Right renal cortex interstitium (tissue), 3 donors: Measurements from ENCODE around the gene MYO19. TPM values are rescaled to one million over a fixed set of nuclear protein-coding genes. Genes with fewer than 3 reads are reported as not detected.

Source experiments
- DNase-seq, 3 donors: peaks; one replicate each; pipeline ENCODE4 v3.0.0-alpha.2; 2013; ENCODE audit warnings: low read depth in 3 of 3, low spot score in 2 of 3
- polyA plus RNA-seq, 3 donors: library from polyadenylated mRNA; unstranded; fragments of 120-200 nt; gene quantifications; one replicate each; pipeline ENCODE4 v1.2.1, GENCODE V29; 2013; ENCODE audit not compliant: insufficient read length in 3 of 3

MYO19 gene, protein sequence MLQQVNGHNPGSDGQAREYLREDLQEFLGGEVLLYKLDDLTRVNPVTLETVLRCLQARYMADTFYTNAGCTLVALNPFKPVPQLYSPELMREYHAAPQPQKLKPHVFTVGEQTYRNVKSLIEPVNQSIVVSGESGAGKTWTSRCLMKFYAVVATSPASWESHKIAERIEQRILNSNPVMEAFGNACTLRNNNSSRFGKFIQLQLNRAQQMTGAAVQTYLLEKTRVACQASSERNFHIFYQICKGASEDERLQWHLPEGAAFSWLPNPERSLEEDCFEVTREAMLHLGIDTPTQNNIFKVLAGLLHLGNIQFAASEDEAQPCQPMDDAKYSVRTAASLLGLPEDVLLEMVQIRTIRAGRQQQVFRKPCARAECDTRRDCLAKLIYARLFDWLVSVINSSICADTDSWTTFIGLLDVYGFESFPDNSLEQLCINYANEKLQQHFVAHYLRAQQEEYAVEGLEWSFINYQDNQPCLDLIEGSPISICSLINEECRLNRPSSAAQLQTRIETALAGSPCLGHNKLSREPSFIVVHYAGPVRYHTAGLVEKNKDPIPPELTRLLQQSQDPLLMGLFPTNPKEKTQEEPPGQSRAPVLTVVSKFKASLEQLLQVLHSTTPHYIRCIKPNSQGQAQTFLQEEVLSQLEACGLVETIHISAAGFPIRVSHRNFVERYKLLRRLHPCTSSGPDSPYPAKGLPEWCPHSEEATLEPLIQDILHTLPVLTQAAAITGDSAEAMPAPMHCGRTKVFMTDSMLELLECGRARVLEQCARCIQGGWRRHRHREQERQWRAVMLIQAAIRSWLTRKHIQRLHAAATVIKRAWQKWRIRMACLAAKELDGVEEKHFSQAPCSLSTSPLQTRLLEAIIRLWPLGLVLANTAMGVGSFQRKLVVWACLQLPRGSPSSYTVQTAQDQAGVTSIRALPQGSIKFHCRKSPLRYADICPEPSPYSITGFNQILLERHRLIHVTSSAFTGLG
- 10 to 100 TPM; 33.7 to 34.9 (median 34.1) TPM for polyA plus RNA-seq

DNA sequence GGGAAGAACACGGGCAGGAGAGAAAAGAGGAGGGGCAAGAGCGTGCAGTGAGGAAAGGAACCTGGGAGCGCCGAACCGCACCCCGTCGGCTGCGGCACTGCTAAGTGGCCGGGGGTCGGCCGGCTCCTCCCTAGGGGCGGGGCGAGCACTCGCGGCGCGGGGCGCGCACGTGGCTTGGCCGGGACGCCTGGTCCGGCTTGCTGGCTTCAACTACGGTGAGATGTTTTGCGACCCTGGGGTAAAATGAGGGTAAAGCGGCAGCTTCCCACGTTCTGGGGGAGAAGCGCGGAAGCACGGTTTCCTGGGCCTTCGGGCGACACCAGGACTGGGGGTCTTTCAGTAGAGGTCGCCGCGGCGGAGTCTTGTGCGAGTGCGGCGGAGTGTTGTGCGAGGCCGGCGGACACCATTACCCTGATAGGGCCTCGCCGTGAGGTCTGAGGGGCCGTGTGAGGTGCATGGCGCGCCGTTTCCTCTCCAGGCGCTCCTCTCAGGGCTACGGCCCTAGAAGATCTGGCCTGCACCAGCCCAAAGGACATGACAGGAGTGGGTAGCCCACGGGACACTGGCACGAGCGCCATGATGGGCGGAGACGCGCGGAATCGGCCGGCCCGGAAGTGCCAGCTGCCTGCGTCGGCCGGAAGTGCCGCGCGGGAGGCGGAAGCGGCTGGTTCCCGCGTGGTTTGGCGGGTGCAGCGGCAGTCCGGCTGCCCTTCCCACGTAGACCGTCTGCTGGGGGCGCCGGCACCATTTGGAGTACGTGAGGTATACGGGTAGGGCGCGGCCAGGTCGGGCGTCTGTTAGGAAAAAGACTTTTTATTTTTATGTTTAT is at the start of gene MYO19, which contains the start of gene PIGW:
Gene MYO19, minus strand, starts transcription at position 29 of the 829 bp plus-strand sequence. CDS start 2,330 bp downstream, outside the sequence.
Gene PIGW, plus strand, starts transcription at position 148 of the 829 bp plus-strand sequence. CDS start 2,115 bp downstream, outside the sequence.
- DNase-seq, result peak; percentile 69 to 75 (median 72)

DNA sequence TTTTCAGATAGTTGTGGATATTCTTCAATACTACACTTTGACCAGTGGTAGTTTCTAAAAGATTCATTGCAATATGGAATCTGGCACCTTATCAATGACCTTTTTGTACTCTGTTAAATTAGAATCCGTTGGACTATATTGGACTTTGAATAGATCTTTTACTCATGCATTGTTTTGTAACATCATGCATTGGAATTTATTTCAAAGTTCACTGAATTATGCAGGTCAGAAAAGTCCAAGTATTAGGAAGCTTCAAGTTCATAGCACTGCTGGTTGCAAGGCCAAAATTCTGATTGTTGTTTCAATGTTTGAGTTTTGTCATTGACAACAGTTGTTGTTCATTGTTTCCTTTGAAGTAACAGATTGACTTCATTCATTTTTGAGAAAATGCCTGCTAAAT is 49.1 kb upstream of the MYO19 start:
- DNase-seq, result no peak

DNA sequence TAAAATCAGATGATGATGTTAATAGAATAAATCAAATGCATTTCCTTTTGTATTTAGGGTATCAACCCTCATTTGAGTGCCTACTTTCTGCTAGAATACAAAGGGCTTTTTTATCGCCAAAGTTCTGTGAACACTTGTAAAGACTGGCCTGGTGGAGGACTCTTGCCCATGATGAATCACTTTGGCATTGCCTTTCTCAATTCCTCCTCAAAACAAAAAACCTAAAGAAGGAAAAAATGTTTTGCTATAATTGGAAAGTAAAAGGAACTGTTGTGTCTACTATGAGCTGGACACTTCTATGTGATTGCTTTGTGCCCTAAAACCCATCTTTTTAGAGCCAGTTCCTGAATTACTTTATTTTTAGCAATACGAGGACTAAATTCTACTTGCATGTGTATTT is 44.0 kb upstream of the MYO19 start:
- no peak for DNase-seq

DNA sequence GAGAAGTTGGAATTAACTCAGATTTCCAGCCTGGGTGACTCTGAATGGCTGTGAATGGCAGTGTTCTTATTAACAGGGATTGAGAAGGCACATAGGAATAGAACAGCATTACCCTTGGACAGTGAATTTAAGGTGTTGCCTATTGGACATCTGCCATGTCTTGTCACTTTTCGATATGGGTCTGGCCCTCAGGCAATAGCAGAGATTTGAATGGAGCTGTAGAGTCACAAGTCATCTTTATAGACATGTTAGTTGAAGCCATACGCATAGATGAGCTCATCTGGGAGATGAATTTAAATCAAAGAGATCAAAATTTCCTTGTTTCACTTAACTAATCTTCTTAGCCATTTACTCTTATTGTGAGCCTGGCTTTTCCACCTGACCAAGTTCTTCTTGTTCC is 42.1 kb upstream of the MYO19 start:
- DNase-seq, result no peak

DNA sequence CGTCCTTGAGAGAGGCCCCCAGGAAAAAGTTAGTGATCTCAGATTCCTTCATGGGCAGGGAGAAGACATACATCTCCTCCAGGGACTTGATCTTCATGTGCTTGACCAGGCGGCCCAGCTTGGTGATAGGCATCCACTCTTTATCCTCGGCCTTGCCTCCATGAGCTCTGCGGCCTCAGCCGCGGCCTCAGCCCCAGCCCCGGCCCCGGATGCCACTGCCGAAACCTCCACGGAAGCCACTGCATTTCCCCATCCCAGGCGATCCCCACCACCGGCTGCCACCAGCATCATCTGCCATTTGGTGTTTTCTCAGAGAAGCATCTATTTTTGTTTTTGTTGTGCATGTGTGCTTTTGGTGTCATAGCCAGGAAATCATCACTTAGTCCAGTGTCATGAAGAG is 40.4 kb upstream of the MYO19 start:
- no peak for DNase-seq

DNA sequence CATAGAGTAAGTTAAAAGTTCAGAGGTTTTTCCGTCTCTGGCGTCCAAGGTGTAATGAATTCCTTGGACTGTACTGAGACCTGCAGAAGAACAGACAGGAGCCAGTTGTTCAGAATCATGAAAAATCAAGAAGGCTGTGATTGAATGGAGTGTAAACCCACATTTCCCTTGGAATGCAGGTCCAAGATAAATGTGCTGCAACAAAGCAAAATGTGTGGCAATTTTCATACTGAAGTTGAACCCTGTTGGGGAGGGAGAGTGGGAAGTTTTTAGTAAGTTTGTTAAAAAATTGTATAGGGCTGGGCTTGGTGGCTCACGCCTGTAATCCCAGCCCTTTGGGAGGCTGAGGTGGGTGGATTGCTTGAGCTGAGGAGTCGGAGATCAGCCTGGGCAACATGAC is 31.4 kb upstream of the MYO19 start:
- no peak for DNase-seq

DNA sequence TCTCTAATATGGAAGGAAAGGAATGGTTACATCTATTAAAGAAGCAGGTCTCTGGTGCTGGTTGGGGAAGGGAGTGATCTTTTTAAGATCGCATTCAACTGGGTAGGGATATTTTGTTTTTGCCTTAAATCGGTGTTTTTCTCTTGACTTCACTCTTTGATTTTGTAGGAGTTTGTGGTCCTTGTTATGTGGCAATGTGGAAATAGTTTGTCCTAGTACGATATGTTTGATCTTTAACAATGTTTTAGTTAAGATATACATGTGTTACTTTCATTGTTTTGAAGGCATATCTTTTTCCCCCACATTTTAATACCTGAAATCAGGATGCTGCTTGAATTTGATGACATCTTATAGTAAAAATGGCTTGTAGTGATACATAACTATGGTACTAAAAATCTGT is 18.8 kb upstream of the MYO19 start:
- DNase-seq, result no peak

DNA sequence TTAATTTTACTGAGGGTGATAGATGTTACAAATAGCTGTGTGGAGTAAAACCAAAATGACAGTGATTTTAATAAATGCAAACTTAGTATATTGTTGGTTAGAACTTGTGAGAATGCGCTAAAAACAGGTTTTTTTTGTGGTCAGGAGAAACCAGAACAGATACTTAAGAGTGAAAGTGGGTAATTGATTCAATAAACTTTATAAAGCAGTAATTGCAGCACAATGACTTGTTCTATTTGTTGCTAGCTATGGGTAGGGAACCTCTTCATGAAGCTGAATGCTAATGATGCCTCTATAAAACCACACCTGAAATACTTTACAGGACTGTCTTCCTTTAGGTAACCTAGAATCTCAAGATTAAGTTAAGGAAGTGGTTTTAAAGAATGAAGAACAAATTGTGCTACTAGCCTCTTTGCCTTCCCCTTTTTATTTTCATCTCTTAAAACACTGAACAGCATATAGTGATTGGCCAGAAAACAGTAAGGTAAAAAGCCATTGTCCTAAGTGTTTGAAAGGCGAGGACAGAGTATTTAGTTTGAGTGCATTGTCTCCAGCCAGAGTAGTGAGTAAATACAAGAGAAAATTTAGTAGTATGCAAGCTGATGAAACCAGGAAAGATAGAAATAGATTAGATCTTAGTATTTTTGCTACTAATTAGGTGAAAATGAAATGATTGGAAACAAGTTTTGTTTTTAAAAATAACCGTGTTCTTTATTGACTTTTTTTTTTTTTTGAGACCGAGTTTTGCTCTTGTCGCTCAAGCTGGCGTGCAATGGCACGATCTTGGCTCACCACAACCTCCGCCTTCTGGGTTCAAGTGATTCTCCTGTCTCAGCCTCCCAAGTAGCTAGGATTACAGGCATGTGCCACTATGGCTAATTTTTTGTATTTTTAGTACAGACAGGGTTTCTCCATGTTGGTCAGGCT is 16.1 kb upstream of the MYO19 start:
- DNase-seq, result no peak

DNA sequence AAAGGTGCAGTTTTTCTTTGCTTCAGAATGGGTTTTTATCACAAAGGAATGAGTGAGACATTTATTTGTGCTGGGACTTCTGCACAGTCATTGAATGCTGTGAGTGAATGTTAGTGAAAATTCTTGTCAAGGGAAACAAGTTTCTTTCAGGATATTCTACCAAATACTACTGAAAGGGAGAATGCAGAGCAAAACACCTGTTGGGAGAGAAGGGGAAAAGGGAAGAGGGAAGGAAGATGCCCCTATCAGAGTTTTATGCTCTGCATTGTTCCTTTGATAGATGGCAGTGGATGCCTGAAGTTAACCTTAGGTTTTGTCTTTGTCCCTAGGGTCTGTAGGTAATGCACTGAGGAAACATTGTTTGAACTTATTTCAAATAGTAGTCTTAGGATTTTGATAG is 13.1 kb upstream of the MYO19 start:
- no peak for DNase-seq

DNA sequence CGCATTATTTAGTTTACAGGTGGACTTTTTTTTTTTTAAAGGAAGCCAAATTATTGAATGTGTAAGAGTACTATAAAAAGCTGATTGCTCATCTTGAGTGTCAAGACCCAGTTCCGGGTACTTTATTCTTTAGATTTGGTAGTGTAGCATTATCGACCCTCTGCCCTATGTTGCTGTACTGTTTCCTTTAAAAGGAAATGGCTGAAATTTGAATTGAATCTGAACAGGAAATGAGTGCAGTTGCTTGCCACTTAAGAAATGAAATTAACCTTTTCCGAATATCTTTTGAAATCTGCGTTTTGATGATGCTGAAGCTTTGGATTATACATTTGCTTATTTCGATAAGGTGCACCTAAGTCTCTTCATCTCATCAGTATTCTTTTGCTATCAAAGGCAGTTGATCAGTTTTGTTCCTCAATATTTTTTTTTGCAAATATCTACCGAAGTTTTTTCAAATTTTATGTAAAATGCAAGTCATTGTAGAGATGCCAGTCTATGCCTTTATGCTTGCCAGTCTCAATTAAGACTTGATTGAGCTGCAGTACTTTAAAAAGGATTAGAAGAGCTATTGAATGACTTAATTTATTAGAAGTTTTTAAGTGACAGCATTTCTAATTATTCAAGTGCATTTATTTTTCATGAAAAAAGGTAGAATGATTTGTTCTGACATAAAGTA is 11.9 kb upstream of the MYO19 start:
- DNase-seq, result no peak

DNA sequence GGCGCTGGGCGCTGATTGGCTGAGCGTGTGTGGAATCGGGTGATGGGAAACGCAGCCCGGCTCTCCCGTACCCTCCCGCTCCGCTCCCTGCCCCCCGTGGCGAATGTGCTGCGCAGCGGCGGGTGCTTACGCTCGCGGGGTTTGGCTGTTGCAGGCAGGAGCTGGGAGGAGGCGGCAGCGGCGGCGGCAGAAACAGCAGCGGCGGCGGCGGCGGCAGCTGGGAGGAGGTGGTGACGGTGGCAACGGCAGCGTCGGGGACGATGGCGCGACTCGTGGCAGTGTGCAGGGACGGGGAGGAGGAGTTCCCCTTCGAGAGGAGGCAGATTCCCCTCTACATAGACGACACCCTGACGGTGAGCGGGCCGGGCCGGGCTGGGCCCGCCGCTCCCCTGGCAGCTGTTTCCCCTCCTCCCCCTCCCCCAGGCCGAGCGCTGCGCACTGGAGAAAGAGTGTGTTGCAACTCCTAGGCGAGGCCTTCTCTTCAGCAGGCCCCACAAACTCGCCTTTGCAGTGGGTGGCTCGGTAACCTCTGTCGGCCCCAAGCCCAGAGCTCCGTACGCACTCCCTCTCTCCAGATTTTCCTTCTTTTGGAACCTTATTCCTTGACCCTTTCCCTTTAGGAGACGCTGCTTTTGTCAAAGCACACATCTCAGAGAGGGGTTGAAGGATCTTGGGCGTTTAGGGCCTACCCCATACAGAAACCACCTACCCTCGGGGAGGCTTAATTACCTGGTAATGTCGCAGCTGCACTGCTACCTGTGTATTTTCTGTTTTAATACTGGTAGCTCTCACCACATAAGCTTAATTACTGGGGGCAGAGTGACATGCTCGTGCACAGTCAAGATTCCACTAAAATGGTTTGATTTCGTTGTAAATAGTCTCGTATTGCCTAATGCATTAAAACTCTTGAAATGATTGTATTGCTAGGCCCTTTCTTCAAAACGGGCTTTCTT is 11.1 kb upstream of the MYO19 start:
- DNase-seq, result peak; percentile 83 to 97 (median 93)

DNA sequence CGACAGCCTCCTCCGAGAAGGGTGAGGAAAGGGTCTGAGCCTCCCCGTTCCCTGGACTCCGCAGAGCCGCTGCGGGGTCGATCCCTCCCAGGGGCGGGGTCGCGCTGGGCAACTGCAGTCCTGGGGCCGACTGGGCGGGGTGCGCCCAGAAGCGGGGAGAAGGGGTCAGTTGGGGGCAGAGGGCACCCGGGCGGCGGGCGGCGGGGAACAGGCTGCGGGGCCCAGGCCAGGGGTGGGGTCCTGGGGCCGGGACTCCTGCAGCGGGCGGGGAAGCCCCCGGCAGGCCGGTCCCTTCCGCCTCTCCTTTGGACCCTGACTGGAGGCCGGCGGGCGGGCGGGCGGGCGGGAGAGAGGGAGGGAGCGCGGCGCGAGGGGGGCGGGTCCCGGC is 10.4 kb upstream of the MYO19 start:
- DNase-seq, result no peak

DNA sequence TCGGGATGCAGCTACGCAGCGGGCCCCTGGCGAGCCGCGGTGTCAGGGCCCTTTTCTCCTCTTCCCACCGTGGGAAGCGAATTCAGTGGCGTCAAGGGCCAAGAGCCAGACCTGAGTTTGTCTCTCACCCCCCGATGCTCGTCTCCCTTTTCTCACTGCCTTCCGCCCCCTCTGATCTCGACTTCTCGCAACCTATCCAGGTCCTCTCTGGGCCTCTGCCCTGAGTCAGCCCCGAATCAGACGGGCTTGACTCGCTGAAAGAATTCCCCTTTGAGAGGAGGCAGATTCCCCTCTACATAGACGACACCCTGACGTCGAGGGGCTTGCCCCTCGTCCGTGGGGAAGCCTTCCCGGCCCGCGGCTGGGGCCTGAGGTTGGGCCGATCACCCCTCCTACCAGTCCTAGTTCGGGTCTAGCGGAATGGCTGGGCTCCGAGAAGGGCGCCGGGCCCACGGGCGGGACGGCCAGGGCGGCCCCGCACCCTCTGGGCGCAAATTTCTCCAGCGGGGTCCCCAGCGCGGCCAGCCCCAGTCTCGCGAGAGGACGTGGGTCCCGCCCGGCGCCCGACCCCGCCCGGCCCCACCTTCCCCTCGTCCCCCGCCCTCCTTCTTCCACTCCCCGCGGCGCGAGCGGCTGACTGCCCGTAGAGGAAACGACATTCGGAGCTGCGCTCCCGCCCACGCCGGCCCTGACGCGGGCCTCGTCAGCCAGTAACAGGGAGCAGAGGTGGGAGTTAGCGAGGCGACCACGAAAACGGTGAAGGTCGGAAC is 9.8 kb upstream of the MYO19 start, which contains the start of gene GGNBP2:
Gene GGNBP2, plus strand, starts transcription at position 613 of the 770 bp plus-strand sequence. CDS start 806 bp downstream, outside the sequence.
- DNase-seq, result peak; percentile 75 to 86 (median 85)

DNA sequence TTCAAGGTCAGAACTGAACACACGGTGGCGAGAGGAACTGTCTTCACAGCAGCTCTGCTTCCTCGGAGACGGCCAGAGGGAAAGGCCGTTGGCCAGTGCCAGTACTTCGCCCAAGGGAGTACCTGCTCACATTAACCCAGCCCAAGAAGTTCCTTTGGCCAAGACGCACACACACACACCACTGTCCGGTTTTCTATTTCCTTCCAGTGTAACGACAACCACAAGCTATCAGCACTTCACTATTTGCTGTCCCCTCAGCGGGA is 9.3 kb upstream of the MYO19 start:
- DNase-seq, result peak; percentile 31 to 40 (median 31)

DNA sequence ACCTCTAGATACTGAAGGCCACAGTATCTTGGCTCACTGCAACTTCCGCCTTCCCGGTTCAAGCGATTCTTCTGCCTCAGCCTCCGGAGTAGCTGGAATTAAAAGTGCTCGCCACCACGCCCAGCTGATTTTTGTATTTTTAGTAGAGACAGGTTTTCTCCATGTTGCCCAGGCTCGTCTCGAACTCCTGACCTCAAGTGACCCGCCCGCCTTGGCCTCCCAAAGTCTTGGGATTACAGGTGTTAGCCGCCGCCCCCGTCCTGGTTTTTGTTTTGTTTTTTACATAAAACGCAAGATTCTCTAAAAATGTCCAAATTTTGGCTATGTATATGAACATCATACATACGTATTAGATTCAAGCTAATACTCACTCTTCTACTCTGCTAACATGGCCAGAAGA is 8.1 kb upstream of the MYO19 start:
- no peak for DNase-seq

DNA sequence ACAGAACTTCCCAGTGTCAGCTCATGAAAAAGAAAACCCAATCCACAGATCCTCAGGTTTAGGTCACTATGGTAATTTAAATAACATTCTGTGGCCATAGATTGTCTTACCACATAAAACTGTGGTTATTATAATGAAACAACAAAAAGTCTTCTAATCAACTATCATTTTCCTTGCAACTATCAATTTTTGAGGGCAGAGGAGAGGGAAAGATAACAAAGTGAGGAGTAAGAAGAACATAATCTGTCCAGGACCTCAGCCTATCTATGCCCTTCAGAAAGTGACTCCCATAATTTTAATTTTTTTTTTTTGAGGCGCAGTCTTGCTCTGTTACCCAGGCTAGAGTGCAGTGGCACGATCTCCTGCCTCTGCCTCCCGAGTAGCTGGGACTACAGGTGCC is 6.0 kb upstream of the MYO19 start:
- no peak for DNase-seq

DNA sequence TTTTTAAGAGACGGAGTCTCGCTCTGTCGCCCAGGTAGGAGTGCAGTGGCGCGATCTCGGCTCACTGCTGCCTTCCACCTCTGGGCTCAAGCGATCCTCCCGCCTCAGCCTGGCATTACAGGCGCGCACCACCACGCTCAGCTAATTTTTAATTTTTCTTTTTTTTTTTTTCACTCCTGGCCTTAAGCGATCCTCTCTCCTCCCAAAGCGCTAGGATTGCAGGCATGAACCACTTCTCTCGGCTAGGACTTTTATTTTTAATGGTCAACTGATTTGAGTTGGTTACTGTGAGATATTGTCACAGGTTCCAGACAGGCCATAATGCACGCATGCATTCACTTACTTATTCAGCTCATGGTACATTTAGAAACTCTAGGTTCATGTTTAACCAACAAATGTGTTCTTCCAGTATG is 1.0 kb upstream of the MYO19 start:
- no peak for DNase-seq
